Activated T-cell treated with anti-CD3 and anti-CD28 coated beads, Interleukin-2, amount 50 U/mL, for 48 hours (primary cell): Measurements from ENCODE around the gene PIK3IP1.
"Not testable (repeated sequence)": the region's sequence is repeated elsewhere in the genome, so short reads cannot be mapped to it uniquely, and the experiment has no call there.

Source experiments
- DNase-seq, 2 experiments: peaks; one replicate each; pipeline ENCODE4 v3.0.0-alpha.2; 2020

PIK3IP1 gene, protein sequence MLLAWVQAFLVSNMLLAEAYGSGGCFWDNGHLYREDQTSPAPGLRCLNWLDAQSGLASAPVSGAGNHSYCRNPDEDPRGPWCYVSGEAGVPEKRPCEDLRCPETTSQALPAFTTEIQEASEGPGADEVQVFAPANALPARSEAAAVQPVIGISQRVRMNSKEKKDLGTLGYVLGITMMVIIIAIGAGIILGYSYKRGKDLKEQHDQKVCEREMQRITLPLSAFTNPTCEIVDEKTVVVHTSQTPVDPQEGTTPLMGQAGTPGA

DNA sequence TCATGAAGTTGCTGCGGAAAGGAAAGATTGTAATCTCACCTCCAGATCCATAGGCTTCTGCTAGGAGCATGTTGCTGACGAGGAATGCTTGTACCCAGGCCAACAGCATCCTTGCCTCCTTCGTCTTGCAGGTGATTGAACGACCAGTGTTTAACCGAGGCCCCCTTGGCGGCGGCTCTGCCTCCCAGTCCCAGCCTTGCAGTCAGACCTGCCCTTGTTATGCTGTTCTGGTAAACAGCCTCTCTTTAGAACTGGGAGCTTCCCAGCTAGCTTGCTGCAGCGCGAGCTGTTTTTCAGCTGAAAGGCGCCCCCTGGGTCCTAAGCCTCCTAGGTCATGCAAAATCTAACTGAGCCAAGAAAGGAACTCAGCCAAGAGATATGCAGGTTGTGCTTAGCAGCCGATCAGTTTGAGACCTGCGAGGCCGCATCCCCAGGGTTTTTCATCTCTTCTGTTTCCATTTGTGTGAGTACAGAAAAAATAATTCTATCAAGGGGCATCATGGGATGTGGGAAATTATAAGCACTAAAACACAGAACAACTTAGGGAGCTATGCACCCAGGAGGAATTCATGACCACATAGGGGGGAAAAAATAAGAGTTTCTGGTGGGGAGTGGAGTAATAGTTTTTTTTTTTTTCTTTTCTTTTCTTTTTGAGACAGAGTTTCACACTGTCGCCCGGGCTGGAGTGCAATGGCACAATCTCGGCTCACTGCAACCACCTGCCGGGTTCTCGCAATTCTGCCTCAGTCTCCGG is at the start of gene PIK3IP1:
PIK3IP1 (minus strand) TSS at position 253 of the 754 bp plus-strand sequence; CDS start at position 109, 144 bp downstream.
- DNase-seq, result peak; percentile 87 to 88

DNA sequence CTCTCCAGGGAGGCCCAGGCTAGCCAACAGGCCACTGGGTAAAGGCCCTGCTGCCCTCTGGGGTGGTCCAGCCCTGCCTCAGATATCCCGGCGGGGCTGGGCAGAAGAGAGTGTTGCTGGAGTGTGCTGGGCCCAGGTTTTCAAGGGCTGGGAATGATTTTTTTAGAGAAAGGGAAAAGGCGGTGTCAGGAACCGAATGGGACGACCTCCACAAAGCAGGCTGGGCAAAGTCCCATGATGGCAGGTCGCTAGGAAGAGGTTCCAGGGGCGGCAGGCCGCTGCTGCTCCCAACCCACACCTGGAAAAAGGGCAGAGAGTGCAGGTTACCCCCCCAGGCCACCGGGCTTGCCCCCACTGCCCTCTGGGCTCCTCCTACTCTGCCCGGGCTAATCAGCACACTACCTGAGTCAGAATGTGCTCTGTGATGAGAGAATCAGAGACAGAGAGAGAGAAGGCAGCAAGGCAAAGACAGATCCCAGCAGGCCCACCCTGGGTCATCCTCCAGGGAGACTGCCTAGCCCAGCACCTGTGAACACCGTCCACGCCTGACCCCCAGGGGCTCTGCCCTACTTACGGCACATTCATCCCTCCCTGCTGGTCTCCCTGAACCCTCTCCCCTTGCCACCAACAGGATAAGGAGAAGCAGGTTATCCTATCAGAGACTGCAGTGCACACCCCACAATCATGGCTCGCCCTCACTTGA is 49.2 kb upstream of the PIK3IP1 start:
- no peak for DNase-seq

DNA sequence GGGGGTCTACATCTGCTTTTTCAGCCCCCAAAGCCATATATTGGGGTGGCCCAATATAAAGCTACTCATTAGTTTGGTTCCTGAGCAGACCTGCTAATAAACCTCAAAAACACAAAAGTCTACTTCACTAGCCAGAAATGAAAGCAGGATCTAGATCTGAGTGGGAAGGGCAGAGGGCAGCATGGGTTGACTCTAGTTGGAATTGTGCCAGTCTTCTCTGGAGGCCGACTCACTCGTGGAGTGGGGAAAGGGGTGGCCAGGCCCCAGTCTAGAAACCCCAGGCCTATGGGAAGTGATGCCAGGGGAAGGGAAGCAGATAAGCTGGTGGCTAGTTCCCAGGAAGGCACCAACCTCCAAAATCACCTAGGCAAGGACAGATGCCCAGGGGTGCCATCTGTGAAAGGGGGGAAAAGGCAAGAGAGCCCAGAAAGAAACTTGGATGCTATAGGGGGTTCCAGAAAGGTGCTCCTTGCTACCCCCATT is 48.5 kb upstream of the PIK3IP1 start:
- DNase-seq, result no peak

DNA sequence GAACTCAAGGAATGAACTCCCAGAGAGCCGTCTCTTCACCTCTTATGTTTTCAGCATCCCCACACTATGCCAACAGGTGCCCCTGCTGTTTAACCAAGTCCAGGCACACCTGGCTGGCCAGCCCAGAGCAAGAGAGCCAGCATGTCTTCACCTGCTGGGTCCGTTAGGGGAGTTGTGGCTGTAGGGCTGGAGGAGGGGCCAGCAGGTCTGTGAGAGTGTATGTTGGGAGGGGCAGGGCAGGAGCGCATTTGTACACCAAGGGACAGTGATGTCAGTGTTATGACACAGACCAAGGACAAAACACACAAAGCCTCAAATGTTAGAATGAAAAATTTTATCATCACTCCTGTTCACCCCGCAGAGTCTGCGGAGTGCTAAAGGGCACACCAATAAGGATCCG is 48.1 kb upstream of the PIK3IP1 start:
- DNase-seq, result no peak

DNA sequence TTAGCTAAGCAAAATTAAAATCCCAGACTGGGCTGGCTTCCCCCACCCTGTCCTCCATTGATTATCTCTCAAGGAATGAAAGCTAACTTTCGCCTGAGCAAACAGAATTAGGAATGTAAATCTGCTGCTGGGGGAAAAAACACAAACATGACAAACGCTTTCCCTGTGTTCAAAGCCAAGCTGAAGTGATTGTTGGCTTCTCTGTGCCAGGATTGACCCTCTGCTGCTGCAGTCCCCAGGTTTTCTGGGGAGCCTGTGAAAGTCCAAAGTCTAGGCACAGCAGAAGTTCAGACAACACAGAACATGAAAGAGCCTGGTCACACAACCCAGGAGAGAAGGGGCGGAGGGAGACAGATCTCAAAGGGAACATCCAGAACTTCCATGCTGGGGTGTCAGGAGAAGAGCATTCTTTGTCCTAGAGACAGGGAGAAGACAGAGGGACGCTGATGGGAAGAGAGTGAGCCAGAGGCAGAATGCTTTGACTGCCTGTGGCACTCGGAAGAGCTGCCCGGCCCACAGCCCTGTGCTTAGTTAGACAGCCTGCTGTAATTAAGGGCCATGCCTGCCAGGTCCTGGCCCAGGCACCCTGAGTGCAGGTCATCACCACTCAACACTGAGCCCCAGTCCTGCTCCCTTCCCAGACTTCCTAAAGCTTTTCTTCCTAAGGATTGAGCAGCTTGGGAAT is 47.0 kb upstream of the PIK3IP1 start:
- no peak for DNase-seq

DNA sequence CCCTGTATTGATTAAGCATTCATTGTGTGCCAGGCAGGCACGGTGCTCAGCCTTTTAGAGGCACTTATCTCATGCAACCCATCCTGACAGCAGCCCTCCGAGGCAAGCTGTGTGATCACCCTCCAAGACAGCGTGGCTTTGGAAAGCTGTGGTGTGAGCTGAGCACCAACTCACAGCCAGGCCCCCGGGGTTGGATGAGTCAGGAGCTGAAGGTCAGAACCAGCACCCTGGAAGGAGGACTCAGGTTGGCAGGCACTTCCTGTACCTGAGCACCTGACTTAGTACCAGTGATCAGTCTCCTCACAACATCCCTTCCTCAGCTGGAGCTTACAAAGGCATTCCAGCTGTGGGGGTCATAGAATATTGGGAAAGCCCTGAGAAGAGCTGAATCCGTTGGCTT is 44.9 kb upstream of the PIK3IP1 start:
- DNase-seq, result peak; percentile 43 to 62

DNA sequence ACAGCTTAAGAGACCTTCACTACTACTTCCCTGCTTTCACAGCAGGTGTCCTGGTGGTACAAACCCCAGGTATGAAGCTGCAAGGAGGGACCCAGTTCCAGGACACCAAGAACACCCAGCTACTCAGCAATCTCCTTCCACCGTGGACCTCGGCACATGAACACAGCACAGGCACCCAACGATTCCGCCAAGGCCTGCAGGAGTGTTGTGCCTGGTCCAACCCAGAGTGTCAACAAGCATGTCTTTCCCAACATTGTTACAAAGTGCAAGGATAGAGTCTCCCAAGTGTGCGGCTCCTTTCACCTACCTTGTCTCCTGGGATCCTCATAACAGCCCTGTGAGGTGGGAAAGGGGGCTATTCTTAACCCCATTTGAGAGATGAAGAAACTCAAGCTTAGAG is 42.0 kb upstream of the PIK3IP1 start:
- DNase-seq, result no peak

DNA sequence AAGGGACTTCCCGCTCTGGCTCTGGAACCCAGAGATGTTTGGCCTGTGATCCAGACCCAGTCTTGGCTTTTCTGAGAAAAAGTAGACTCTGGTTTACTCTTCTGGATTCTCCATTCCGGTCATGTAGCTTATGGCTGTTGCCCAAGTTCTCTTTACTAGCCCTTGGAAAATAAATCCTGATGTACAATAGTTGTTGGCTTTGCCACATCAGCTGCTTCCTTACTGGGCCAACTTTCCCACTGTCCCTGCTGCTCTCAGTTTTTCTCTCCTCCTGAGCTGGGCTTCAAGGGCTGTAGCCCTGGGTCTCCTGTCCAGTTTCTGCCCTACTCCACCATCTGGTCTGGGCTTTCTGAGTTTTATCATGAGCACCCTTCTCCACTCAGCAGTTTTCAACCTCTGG is 41.4 kb upstream of the PIK3IP1 start:
- DNase-seq, result no peak

DNA sequence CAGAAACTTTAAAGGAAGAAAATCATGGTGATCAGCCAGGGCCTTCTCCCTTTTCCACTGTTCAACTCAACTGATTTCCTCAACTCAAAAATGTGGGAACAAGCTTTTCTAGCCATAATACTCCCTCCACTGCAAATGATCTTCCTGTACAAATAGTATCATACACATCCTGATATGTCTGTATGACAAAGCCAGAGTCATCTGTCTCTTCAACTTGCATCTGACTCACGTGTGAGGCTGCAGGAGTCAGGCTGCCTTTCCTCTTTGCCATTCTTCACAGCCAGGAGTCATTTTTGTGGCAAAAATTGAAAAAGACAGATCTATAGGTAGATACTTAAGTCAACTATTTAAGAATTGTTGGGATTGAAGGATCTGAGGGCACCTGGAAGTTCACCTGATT is 40.6 kb upstream of the PIK3IP1 start:
- no peak for DNase-seq

DNA sequence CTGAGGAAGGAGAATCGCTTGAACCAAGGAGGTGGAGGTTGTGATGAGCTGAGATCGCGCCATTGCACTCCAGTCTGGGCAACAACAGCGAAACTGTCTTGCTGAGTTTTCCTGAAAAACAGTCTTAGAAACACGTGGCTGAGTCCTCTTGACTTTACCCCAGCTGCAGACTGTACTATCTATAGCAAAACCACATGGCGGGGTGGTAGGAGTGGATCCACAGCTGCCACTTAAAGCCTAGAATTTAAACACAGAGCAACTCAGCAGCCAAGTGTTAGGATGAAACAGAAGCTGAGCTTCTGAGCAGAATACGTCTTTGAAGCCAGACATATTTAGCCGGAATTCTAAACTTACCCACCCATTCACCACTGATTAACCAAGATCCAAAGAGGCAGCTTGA is 39.7 kb upstream of the PIK3IP1 start:
- no peak for DNase-seq

DNA sequence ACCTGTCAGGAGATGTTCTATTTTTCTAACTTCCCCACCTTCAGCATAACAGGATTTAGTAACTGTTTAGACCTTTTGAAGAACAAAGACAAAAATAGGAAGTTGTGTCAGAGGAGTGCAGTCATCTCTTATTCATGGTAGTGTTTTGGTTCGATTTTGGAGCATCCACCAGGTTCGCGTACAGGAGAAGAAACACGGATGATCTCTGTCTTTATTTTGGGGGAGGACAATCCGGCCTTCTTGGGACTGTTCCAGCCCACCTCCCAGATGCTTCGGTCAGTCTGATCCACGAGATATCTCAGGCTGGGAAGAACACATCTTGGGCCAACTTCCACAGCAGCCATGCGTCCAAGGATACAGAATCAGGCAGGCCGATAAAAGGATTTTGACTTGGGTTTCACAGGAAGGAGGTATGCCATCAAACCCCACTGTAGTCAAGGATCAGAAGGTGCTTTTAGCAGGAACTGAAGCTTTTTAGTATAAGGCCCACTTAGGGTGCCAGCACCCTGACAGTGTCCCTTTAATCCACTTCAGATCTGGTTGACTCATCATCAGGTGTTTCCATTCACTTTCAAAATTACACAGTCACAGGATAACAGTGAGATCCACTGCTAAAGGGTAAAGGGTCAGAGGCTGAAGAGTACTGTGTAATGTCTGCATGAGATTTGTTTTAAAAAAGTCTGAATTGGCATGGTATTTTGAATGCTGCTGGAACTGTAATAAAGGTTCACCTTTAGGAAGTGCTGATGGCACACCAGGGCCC is 37.3 kb upstream of the PIK3IP1 start:
- no peak for DNase-seq

DNA sequence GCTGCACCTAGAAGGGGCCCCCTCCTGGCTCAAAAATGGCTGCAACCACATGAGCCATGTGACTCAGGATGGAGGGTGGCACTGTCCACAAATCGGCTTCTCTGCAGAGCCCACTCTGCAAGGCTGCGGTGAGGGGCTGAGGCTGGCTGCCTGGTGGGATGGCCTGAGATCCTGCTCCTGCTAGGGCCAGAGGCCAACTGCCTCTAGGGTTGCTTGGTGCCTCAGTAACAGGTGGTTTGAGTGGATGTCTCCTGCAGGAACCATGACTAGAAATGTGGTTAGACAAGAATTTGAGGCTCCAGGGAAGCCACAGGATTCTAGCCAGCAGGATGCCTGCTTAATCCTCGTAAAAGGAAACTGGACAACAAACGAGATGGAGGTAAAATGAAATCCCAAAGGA is 36.7 kb upstream of the PIK3IP1 start:
- no peak for DNase-seq

DNA sequence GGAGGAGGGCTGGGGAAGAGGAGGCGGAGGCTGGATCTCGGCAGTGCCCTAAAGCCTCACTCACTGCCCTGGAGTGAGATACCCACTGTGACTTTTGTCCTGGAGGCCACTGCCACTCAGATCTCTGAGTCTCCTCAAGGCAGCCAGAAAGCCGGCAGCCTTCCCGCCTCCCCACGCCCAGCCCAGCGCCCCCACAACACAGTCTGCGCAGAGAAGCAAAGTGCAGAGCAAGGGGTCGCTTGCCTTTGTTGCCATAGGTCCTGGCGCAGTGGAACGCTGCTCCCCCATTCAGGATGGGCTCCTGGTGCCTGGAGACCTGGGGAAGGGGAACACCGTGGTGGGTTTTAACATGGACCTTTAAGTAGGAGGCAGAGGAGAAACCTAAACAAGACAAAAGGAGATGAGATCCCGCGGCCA is 36.3 kb upstream of the PIK3IP1 start:
- DNase-seq, result no peak

DNA sequence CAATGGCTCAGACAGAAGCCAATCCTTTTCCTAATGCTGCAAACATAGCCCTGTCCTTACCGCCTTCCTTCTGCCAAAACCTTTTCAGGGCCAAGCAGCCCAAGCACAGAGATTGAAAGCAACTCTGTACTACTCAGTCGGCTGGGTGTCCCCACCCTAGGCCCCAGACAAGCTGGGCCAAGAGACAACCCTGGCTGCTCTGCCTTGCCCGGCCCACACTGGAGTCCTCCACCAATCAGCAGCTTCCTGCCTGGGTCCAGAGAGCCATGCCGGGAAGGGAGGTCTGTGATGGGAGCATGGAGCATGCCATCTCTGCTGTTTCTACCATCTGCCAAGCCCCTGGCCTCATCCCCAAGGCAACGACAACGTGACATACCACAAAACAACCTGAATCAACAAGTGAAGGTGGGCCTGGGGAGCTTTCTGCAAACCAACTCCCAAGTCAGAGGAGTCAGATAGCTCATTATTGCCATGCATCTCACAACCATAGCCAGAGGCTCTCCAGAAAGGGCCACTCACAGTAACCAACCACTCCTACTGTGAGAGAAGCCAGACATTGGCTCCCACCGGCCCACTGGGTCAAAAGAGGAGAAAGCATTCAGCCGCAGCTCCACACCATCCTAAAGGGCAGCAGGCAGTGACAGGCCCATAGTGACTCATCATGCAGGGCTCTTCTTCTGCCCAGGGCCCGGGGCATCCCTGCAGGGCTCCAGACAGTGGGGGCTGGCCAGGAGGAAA is 35.7 kb upstream of the PIK3IP1 start:
- DNase-seq, result no peak

DNA sequence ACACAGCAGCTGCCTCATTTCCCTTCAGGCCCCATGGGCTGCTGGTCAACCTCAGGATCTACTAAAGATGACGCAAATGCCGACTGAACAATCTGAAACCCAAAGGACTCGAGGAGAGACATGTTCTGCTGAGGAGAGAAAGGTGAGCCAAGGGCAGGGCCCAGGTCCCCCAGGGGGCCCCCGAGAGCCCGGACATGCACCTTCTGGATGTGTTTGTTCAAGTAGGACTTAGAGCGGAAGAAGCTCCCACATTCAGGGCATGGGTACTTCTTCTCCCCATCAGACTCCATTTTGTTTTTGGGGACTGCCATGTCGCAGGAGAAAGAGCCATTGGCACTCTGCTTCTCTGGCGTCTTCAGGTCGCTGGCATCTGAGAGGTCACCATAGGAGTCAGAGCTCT is 34.6 kb upstream of the PIK3IP1 start:
- no peak for DNase-seq

DNA sequence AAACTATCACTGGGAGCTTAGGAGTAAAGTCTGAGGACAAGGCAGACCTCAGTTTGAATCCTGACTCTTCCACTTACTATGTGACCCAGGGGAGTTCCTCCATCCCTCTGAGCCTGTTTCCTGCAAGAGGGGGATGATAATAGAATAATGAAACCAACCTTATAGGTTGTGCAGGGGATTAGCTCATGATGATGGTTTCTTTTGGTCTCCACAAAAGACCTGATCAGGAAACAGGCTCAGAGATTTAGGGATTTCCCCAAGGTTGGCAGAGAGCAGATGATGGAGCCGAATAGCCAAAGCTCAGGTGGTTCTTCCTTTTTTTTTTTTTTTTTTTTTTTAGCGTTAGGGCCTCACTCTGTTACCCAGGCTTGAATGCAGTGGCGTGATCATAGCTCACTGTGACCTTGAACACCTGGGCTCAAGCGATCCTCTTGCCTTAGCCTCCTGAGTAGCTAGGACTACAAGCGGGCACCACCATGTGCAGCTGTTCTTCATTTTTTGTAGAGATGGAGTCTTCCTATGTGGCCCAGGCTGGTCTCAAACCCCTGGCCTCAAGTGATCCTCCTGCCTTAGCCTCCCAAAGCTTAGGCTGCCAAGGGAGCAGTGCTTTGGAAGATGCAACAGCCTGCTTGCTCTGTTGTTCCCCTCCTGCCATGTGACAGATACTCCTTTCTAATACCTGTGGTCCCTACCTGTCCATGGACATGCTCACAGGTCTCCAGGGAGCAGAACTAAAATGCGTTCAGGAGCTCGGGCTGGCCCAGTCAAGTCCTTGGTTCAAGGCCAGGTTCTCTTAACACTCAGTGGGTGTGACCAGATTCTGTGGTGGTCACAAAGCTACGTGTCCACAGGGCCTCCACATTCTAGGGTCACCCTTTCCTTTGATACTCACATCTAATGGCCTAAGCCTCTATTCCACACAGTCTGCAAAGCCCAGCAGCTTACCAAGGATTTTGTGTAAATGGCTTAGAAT is 31.6 kb upstream of the PIK3IP1 start:
- no peak for DNase-seq

DNA sequence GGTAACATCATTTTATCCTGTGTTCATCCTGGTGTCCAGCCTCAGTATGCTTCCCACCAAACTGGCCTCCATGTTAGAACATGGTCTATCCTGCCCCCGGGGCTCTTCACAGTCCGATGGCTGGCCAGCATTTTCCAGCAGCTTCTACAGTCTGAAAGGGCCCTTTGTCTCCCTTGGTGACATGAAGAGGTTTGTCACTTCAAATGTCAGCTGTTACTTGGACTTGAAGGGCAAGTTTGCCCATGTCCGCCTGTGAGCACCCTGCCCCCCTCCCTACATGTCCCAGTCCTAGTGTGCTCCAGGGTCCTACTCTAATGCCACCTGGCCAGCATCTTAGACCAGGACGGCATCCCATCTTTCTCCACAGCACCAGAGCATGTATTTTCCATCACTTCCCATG is 29.1 kb upstream of the PIK3IP1 start:
- no peak for DNase-seq

DNA sequence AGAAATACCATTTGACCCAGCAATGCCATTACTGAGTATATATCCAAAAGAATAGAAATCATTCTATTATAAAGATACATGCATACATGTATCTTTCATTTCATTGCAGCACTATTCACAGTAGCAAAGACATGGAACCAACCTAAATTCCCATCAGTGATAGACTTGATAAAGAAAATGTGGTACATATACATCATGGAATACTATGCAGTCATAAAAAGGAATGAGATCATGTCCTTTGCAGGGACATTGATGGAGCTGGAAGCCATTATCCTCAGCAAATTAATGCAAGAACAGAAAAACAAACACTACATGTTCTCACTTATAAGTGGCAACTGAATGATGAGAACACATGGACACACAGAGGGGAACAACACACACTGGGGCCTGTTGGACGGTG is 21.9 kb upstream of the PIK3IP1 start:
- DNase-seq, result not testable (repeated sequence)

DNA sequence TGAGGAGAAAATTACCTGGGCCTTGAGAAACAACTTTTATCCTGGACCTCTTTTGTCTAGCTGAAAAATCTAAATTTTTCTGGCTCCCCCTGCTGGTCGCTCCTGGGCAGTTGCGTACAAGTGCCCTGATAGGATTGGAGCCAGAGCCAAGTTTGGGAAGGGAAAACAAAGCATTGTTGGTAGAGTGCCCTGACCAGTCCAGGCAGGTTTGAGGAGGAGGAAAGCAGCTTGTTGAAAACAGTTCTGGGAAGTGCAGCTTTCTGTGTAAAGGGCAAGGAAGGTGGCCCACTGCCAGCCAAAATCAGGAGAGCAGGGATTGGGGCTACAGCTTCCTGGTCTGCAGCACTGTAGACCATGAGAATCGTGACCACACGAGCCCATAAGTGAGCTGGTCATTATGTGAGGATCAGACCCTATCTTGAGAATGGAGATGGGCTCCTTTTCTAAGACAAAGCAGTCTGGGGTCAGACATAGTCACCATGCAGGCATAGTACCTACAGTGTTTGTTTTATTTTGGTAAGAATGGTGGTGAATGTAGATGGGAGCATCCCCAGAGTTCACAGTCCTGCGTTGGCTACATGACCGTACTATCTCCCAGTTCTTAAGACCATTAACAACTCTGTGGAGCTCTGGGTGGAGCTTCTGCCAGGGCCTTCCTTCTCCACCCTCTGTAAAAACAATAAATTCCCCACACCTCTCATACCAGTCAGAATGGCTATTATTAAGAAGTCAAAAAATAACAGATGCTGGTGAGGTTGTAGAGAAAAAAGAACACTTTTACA is 21.3 kb upstream of the PIK3IP1 start:
- peak; percentile 76 to 77 for DNase-seq

DNA sequence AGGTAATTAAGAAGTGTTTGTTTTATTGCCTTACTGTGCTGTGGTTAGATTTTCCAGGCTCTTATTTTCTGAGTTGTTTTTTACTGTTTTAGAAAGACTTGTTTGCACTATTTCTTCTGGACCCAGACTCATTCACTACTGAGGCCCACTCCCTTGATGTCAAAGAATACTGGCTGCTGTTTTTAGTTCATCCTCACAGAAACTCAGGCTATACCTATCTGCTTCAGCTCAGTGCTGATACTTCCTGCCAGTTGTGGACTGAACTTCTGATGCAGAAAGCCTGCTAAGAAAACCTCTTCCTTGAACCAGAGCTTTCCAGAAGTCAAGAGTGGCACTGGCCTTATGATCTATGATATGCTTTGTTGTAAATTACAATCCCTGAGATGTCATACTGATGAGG is 15.9 kb upstream of the PIK3IP1 start:
- DNase-seq, result no peak
